ENCODE data around the gene AMPD2.

The AMPD2 gene

DNA sequence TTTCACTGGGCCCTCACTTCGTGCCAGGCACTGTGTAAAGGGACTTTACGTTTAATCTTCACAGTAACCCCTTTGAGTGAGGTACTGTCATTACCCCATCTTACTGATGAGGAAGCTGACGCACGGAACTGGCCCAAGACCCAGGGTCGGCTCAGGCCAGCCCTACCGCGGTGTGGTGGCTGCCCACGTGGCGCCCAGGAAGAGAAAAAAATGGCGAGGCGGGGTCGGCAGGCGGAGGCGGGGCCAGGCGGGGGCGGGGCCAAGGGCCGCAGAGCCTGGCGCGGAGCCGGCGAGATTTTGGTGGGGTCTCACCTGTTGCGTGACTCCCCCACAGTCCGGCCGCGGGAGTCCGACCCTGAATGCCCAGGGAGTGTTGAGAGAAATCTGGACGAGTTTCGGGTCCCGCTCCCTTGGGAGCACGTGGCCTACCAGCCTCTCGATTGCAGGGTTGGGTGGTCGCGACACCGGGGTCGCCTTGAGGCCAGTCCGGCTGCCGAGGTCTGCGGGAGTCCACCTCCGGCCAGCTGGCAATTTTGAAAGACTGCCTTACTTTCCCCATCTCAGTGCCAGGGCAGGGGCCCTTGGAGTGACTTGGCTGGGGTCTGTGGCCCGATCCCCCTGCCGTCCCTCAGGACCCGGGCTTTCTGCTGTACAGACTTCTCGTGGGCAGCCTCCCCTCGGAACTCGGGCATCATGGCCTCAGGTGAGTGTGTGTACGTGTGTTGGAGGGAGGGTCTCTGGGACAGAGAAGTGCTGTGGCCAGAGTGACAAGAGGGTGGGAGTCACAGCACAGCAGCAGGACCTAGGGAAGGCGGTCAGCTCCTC is at the start of gene AMPD2, which contains the start of gene GNAT2:
Gene AMPD2 (plus strand): TSS at position 262 of the 825 bp plus-strand sequence. CDS start 1,339 bp downstream, outside the sequence.
Gene GNAT2 (minus strand): TSS at position 41 of the 825 bp plus-strand sequence. CDS start 6,746 bp downstream, outside the sequence.
- no peak for DNase-seq (ENCODE audit: low read depth, low spot score)

DNA sequence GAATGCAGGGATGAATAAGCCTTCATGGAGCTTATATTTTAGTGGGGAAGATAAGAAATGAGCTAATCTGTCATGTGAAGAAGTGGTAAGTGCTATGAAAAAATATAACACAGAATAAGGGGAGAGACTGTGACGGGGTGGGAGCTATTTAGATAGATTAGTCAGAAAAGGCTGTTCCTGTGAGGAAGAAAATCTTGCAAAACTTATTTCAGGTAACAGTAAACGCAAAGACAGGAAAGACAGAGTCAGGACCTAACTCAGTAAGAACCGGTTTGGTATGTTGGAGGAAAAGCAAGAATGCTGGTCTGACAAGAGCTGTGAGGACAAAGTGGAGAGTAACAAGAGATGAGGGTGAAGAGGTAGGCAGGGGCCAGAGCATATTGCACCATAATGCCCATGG is 49.2 kb upstream of the AMPD2 start:
- DNase-seq (ENCODE audit: low read depth, low spot score): no peak

DNA sequence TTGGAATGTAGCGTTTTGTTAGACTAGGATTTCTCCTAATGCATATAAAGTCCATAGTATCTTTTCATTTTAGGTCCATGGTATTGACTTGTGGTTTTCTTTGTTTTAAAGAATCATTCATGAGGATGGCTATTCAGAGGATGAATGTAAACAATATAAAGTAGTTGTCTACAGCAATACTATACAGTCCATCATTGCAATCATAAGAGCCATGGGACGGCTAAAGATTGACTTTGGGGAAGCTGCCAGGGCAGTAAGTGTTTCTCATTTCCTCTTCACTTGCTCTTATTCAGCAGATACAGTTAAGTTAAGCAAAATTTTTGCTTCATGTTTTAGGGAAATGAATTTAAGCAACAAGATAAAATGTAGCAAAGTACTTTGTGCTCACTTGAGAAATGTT is 45.9 kb upstream of the AMPD2 start:
- no peak for DNase-seq (ENCODE audit: low read depth, low spot score)

DNA sequence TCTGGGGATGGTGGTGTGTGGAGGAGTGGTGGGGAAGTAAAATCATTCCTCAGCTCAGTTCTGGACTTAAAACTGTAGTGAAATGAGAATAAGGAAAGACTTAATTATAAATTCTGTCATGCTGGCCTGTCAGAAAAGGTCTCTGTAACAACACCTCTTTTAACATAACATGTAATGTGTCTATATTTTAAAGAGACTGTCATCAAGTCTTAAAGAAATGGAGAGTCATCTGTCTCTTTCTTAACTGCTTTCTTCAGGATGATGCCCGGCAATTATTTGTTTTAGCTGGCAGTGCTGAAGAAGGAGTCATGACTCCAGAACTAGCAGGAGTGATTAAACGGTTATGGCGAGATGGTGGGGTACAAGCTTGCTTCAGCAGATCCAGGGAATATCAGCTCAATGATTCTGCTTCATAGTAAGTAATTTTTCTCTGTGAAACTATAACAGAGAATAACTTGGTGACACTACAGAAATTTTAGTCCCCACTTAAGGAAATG is 40.6 kb upstream of the AMPD2 start:
- no peak for DNase-seq (ENCODE audit: low read depth, low spot score)

DNA sequence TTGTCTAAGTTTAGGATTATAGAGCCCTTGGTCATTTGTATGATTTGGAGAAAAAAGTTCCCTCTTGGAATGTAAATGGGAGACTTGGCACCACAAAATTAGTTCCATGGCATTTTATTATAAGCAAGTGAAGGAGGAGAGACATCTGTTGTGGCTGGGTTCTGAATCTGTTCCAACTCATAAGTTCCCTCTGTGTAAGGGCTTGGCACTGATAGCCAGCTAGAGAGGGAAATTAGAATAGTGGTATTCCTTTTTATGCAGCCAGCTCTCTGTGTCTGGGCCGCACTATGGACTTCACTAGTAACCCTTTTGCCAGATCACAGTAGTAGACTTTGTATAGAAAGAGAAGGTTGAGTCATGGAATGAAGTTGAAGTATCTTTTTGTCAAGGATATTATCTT is 40.1 kb upstream of the AMPD2 start:
- DNase-seq (ENCODE audit: low read depth, low spot score): no peak

DNA sequence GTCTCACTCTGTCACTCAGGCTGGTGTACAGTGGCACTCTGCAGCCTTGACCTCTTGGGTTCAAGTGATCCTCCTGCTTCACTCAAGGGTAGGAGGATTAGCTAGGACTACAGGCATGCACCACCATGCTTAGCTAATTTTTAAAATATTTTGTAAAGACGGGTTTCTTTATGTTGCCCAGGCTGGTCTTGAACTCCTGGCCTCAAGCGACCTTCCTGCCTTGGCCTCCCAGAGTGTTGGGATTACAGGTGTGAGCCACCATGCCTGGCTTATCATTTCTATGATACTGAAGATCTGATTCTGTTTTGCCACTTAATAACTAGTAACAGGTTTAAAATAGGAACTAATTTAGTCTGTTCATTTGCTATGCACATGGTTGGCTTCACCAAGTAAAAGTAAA is 37.6 kb upstream of the AMPD2 start:
- no peak for DNase-seq (ENCODE audit: low read depth, low spot score)

DNA sequence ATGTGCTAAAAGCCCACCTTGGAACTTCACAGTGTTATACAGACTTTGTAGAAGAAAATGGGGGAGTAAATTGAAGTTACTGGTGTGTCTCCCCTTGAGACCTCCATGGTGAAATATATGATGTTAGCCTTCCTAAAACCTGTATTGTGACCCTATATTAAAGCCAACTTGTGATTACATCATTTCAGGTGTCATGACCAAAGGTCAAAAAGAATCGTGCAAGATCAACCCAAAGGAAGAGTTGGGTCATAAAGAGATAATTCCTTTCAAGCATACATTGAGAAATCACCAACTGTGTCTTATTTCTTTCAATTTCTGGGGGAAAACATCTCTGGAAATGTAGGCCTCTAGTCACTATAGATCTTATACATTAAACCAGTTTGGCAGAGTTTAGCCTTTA is 34.9 kb upstream of the AMPD2 start:
- DNase-seq (ENCODE audit: low read depth, low spot score): no peak

DNA sequence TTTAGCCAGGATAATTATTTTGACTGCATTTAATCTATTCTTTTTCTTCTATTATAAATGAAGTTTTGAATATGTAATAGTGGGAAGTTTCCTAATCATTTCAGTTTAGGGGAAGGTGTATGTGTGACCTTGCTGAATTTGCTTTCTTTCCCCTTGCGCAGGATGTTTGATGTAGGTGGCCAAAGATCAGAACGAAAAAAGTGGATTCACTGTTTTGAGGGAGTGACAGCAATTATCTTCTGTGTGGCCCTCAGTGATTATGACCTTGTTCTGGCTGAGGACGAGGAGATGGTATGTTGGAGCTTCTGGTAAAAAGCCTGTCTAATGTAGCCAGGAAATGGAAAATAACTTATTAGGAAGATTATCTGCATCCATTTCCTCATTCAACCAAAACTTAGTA is 33.6 kb upstream of the AMPD2 start:
- no peak for DNase-seq (ENCODE audit: low read depth, low spot score)

DNA sequence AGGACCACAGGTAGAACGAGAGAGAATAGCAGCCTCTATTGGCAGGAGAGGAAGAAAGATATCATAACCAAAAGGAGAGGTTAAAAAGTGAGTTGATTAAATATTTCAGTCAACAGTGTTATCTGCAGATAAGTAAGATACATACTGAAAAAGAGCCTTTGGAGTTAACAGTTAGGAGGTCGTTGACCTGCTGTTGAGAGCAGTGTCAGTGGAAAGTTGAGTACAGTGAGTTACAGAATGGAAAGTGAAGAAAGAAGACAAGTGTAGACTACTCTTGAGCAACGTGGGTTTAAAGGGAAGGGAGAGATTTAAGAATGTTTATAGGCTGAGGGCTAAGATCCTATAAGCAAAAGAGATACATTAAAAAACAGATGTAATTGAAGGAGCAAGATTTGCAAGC is 30.5 kb upstream of the AMPD2 start:
- DNase-seq (ENCODE audit: low read depth, low spot score): no peak

DNA sequence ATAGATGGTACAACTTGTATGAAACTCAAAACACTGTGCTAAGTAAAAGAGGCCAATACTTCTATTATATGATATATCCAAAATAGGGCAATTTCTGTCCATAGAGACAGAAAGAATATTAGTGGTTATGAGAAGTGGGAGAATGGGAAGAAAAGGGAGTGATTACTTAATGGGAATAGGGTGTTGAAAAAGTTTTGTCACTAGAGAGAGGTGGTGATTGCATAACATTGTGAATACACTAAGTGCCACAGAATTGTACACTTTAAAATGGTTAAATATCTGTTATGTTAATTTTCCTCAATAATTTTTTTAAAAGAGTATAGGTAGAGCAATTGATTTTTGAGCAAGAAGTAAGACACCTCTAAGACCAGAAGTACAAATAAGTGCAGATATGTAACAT is 30.0 kb upstream of the AMPD2 start:
- no peak for DNase-seq (ENCODE audit: low read depth, low spot score)

DNA sequence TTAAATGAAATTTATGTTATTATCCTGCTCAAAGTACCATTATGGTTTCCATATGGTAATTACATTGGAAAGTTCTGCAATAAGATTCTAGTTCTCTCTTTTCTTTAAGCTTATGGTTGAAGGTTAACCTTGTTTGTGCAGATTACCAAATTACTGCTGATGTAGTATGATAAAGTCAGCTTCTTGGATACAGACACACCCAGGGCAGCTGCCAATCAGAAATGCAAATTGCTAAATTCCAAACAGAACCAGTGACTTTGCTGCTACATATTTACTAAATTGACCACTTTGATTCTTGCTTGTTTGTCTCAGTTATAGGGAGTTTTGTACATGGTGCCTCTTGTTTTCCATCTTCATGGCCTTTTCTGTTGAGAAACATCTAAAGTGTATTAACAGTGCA is 26.7 kb upstream of the AMPD2 start:
- no peak for DNase-seq (ENCODE audit: low read depth, low spot score)

DNA sequence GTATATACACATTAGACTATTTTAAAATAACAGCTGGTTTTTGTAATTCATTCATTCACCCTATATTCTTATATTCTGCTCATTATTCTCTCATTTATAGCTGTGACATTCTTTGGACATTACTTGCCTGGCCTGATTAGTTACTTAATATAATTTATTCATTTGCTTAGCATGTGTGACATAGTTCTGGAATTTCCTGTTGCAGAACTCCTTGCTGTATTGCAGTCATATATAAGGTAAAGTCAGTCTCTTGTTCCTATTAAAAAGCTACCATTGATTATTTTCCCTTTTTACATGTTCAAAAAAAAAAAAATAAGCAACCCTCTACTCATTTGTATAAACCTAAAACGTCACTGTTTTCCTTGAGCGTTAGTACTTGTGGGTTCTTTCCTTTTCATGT is 24.1 kb upstream of the AMPD2 start:
- DNase-seq (ENCODE audit: low read depth, low spot score): no peak

DNA sequence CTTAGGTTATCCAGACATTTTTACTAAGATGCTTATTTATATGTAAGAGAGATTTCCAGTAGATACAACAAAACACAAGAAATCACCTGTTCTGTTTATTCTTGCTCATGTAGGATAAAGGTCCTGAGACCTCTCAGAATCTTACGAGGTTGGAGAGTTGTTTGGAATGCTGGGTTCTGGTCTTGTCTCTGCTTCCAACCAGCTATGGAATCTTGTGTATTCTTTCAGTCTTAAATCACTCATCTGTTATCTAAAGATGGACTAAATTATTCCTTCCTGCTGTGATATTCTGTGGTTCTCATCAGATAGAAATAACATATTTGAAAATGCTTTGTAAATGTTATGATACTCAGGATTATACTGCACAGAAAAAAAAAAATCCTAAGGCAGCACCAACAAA is 21.5 kb upstream of the AMPD2 start:
- DNase-seq (ENCODE audit: low read depth, low spot score): no peak

DNA sequence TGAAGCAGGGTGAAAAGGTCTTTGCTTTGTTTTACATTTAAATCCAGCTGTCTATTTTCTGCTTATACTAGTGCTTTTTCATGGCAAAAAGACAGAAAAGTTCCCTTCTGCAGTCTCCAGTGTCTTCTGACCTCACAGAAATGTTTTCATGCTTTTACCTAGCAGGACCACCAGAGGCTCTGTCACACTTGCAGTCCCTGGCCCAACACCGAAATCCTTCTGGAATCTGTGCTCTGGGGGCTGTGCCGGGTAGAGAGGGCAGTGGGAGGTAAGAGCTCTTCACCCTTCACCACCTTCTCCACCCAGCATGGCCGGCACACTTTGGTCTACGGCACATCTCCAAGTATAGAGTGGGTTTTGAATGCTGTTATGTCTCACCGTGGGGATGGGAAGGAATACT is 21.0 kb upstream of the AMPD2 start:
- no peak for DNase-seq (ENCODE audit: low read depth, low spot score)

DNA sequence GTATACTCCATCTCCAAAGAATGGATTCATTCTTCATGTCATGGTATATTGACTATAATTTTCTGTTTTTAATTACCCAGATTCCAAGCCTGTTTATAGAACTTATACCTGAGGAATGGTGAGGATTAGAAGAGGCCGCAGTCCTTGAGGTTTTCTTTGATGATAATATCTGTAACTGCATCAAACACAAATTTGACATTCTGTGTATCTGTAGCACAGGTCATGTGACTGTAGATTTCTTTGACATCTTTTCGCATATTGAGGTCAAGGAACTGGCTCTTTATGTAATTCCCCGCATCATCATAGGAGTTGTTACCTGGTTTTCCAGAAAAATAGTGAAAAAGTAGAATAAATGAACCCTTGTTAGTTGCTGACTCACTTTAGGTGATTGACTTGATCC is 16.4 kb upstream of the AMPD2 start:
- DNase-seq (ENCODE audit: low read depth, low spot score): no peak

DNA sequence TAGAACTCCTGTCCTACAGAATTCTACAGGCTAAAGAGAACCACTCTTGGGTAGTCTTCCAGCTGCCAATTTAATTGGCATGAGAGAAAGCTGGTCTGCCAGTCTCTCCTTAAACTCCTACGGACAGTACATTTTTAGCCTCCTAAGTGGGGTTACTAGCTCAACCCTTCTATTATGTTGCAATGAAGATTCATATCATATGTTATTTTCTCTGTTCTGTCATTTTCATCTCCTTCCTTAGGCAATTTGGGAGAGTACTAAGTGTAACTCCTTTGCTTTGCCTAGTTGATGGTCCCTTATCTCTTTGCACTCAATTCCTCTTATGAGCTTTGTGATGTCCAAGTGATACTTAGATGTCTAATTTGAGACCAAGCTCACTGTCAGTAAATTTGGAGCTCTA is 14.3 kb upstream of the AMPD2 start:
- no peak for DNase-seq (ENCODE audit: low read depth, low spot score)

DNA sequence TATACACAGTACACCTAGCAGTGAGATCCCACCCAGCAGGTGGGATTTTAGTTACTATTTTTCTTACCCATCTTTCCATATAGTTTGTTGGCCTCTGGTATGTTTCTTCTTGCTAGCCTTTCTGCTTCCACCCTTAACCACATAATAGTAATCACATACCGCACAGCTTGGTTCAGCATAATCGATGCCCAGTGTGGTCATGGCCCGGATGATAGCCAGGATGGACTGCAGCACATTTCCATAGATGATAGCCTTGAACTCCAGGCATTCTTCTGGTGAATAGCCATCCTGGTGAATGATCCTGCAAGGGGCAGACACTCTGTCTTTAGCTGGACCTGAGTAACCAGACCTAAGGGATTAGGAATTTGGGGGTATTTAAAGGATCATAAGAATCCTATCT is 9.8 kb upstream of the AMPD2 start:
- no peak for DNase-seq (ENCODE audit: low read depth, low spot score)

DNA sequence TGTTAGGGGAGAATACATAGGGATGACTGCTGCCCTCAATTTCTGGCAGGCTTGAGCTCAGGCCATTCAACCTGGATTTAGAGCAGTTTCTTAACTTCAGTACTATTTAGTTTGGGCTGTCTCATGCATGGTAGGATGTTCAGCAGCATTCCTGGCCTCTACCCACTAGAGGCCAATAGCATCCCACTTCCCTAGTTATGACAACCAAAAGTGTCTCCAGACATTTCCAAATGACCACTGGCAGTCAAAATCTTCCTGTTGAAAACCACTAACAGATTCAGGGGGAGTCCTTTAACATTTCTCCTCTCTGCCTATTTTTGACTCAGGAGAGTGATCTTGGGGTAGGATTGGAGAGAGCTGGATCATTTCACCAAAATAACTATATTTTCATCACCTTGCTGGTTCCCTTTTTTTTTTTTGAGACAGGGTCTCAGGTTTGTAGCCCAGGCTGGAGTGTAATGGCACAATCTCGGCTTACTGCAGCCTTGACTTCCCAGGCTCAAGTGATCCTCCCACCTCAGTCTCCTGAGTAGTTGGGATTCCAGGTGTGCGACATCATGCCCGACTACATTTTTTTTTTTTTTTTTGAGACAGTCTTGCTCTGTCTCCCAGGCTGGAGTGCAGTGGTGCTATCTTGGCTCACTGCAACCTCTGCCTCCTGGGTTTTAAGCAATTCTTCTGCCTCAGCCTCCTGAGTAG is 8.9 kb upstream of the AMPD2 start:
- no peak for DNase-seq (ENCODE audit: low read depth, low spot score)

DNA sequence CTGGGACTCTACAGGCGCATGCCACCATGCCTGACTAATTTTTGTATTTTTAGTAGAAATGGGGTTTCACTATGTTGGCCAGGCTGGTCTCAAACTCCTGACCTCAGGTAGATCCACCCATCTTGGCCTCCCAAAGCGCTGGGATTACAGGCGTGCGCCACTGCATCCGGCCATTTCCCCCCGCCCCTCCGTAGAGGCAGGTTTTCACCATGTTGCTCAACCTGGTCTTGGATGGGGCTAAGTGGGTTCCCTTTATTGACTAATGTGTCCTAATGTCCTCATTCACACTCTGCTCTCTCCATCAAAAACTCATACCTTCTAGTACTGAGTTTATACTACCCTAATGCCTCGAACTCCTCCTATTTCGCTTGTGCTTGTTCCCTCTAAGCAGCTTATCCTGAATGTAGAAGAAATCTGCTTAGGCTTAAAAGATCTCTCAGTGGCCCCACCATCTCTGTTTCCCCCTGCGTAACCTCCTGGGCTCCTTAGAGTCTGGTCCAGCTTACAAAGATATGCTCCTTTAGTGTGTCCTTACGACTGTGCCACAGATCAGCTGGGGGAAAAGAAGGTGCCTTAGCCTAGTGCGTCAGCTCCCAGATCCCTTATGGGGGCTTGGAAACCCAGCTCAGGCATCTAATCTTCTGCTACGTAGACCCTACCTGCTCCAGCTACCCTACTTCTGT is 8.2 kb upstream of the AMPD2 start:
- no peak for DNase-seq (ENCODE audit: low read depth, low spot score)

DNA sequence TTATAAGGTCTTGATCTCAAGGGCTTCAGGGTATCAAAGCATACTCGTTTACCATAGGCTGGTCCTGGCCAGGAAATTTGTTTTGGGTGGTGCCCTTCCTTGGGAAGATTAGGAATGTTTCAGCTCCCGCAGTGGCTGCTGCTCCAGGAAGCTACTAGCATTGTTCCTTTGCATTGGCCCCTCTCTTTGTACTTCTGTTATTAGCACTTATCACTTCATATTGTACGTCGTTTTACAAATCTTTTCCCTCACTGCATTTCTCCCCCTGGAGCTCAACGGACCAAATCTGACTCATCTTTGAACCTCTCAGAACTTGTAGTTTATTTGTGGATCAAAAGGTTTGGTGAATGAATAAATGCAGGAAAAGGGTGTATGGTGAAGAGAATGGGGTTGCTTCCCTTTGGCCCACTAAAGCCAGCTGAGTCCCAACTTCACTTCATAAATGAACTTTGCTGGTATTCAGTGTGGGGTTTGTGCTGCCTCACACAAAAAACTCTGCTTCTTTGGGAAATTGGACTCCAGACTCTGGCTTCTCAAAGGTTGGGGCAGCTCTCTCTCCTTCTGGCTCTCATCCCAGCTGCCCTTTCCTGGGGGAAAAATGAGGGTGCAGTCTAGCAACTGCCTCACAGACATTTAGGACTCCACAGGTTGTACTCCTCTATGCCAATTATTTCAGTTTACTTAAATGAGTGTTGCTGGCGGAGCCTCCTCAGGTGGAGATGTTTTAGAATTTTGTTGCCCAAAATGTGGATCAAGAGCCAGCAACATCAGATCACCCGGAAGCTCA is 6.1 kb upstream of the AMPD2 start:
- no peak for DNase-seq (ENCODE audit: low read depth, low spot score)

DNA sequence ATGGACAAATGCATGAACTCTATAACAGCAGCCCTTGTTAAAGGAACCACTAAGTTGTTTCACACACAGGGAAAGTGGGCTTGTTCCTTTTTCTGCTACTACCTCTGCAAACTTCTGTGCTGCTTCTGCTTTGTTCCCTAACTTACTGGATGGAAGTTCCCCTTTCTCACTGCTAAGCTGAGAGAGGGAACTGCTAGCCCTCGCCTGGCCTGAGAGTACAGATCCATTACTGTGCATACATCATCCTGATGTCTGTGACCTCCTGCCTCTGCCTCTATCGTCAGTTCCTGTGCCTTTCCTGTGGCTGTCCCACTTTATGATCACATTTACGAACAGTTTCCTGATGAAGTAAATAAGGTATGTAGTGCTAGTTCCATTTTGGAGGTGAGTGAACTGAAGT is 3.8 kb upstream of the AMPD2 start:
- DNase-seq (ENCODE audit: low read depth, low spot score): no peak

DNA sequence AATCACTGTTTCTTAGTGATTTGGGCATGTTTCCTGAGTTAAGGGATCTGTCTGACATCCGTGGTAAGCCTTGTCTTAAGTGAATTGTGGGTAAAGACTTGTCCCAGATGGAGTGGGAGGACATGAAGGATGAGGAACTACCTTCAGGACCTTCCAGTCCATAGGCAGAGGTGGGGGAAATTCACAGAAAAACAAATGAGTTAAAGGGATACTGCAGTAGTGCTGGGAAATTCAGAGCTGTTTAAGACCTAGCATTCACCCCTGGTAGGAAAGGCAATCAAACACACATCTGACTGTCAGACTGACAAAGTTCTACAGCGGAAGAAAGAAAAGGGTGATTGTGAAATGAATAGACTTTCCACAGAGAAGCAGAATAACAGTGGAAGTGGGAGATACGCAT is 3.2 kb upstream of the AMPD2 start:
- no peak for DNase-seq (ENCODE audit: low read depth, low spot score)
